ENCODE results near the gene ZNF750. TPM values are rescaled to one million over a fixed set of nuclear protein-coding genes. Genes with fewer than 3 reads are reported as not detected.

Gene ZNF750
- total and polyA plus RNA-seq, 2 of the 13 experiments (the other 11 are each of a cell fraction or from before 2014, with no cell fraction given) = not detected

DNA sequence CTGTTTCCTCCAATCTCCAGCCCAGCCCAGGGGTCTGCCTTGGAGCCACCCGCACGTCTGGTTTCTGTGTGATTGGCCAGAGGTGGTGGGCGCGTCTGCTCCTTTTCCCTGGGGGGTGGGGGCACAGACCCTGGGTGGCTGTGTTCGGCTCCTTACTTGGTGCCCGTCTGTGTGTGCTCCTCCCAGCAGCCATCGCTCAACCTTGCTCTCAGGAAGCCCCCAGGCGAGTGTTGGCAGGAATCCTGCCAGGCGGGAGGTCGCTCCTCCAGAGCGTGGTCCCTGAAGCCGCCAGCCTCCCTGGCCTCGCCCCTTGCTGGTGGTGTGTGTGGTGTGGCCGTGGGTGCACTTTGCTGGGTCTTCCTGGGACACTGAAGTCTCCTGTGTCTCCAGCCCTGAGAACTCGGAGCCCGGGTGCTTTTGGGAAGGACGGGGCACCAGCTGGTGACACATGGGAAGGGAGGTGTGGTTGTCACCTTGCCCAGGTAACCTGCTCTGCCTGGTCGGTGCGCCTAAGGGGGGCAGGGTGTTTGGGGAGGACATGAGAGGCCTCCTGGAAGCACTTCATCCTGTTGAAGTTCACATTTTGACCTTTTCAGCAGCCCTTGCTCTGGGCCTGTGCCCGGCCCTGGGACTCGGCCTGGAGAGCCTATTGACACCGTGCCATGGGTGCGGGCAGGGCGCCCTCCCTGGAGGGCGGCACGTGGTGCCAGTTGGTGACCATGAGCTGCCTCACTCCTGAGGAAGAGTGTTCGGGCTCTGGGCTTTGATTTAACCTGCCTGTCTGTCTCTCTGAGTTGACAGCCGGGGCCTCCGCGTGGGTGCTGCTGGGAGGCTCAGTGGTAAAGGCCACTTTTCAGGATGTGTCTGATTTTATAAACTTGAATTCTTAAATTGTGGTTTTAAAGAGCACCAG is 49.0 kb upstream of the ZNF750 start (continued):
- TF ChIP-seq ZNF550 (CRISPR knock-in tag; IDR thresholded peaks at IDR 0.05; ENCODE audit: borderline replicate concordance) (0 out of 2 replicates have a peak, but pooled peaks have one; percentile 52), ZBTB21 (CRISPR knock-in tag; IDR thresholded peaks at IDR 0.05) (0 out of 2 replicates have a peak, but pooled peaks have one; percentile 14), YEATS4 (CRISPR knock-in tag; IDR thresholded peaks at IDR 0.05; ENCODE audit: borderline replicate concordance) (no peak), ATF7-NPFF (CRISPR knock-in tag; IDR thresholded peaks at IDR 0.05; ENCODE audit: low read depth) (0 out of 2 replicates have a peak, but pooled peaks have one; percentile 44), ZNF672 (CRISPR knock-in tag; IDR thresholded peaks at IDR 0.05) (no peak), POGZ (CRISPR knock-in tag; IDR thresholded peaks at IDR 0.05) (peak; percentile 5; the same call in 1 of the 2 replicates), ZNF468 (CRISPR knock-in tag; IDR thresholded peaks at IDR 0.05) (no peak), ZKSCAN5 (CRISPR knock-in tag; IDR thresholded peaks at IDR 0.05) (no peak), ZNF235 (CRISPR knock-in tag; IDR thresholded peaks at IDR 0.05; ENCODE audit: borderline replicate concordance) (peak; percentile 52; the same call in 1 of the 2 replicates), ZNF160 (CRISPR knock-in tag; IDR thresholded peaks at IDR 0.05) (no peak), FOXK2 (IDR thresholded peaks at IDR 0.05) (no peak), ZNF615 (CRISPR knock-in tag; IDR thresholded peaks at IDR 0.05; ENCODE audit: borderline replicate concordance) (no peak), SPEN (CRISPR knock-in tag; IDR thresholded peaks at IDR 0.05; ENCODE audit: low read depth) (no peak)
- TF ChIP-seq, protein P1, sequence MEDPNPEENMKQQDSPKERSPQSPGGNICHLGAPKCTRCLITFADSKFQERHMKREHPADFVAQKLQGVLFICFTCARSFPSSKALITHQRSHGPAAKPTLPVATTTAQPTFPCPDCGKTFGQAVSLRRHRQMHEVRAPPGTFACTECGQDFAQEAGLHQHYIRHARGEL (CRISPR knock-in tag; IDR thresholded peaks at IDR 0.05) = no peak; the same call in 1 of the 2 replicates
- TF ChIP-seq, protein P2, sequence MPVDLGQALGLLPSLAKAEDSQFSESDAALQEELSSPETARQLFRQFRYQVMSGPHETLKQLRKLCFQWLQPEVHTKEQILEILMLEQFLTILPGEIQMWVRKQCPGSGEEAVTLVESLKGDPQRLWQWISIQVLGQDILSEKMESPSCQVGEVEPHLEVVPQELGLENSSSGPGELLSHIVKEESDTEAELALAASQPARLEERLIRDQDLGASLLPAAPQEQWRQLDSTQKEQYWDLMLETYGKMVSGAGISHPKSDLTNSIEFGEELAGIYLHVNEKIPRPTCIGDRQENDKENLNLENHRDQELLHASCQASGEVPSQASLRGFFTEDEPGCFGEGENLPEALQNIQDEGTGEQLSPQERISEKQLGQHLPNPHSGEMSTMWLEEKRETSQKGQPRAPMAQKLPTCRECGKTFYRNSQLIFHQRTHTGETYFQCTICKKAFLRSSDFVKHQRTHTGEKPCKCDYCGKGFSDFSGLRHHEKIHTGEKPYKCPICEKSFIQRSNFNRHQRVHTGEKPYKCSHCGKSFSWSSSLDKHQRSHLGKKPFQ (CRISPR knock-in tag; IDR thresholded peaks at IDR 0.05; ENCODE audit: insufficient replicate concordance) = no peak
- TF ChIP-seq, protein P3, sequence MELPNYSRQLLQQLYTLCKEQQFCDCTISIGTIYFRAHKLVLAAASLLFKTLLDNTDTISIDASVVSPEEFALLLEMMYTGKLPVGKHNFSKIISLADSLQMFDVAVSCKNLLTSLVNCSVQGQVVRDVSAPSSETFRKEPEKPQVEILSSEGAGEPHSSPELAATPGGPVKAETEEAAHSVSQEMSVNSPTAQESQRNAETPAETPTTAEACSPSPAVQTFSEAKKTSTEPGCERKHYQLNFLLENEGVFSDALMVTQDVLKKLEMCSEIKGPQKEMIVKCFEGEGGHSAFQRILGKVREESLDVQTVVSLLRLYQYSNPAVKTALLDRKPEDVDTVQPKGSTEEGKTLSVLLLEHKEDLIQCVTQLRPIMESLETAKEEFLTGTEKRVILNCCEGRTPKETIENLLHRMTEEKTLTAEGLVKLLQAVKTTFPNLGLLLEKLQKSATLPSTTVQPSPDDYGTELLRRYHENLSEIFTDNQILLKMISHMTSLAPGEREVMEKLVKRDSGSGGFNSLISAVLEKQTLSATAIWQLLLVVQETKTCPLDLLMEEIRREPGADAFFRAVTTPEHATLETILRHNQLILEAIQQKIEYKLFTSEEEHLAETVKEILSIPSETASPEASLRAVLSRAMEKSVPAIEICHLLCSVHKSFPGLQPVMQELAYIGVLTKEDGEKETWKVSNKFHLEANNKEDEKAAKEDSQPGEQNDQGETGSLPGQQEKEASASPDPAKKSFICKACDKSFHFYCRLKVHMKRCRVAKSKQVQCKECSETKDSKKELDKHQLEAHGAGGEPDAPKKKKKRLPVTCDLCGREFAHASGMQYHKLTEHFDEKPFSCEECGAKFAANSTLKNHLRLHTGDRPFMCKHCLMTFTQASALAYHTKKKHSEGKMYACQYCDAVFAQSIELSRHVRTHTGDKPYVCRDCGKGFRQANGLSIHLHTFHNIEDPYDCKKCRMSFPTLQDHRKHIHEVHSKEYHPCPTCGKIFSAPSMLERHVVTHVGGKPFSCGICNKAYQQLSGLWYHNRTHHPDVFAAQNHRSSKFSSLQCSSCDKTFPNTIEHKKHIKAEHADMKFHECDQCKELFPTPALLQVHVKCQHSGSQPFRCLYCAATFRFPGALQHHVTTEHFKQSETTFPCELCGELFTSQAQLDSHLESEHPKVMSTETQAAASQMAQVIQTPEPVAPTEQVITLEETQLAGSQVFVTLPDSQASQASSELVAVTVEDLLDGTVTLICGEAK (IDR thresholded peaks at IDR 0.05) = no peak
- TF ChIP-seq, protein P3 (CRISPR knock-in tag; IDR thresholded peaks at IDR 0.05) = no peak; the same call in 1 of the 2 replicates
